Karpas-422 (cell line): Measurements from ENCODE around the gene STOML3. TPM values are rescaled to one million over a fixed set of nuclear protein-coding genes. Genes with fewer than 3 reads are reported as not detected.
"Not testable (repeated sequence)": the region's sequence is repeated elsewhere in the genome, so short reads cannot be mapped to it uniquely, and the experiment has no call there.

Experiments
- DNase-seq: peaks from one replicate; pipeline ENCODE4 v3.0.0-alpha.2; 2015
- H2AFZ ChIP-seq: fragments of 200-600 bp; sonication (generic); 2 replicates; pipeline ENCODE4 v1.6.1; 2014; ENCODE audit warnings: antibody characterized with exemption, low read length, mixed read lengths
- H3K27ac ChIP-seq: fragments of 200-600 bp; sonication (generic); 2 replicates; pipeline ENCODE4 v1.5.1; 2014; ENCODE audit warnings: mild to moderate bottlenecking, low read length, moderate library complexity
- H3K27me3 ChIP-seq: fragments of 200-600 bp; sonication (generic); 2 replicates; pipeline ENCODE4 v1.6.1; 2014; ENCODE audit warnings: low read length, mixed read lengths
- H3K36me3 ChIP-seq: fragments of 200-600 bp; sonication (generic); 2 replicates; pipeline ENCODE4 v1.6.1; 2014; ENCODE audit warnings: low read length, mixed read lengths; ENCODE audit not compliant: insufficient read depth
- H3K4me1 ChIP-seq: fragments of 200-600 bp; sonication (generic); 2 replicates; pipeline ENCODE4 v1.6.1; 2014; ENCODE audit warnings: mild to moderate bottlenecking, low read length, mixed read lengths
- H3K4me2 ChIP-seq: fragments of 200-600 bp; sonication (generic); 2 replicates; pipeline ENCODE4 v1.6.1; 2014; ENCODE audit warnings: low read length, low read depth, mild to moderate bottlenecking; ENCODE audit not compliant: poor library complexity, severe bottlenecking
- H3K4me3 ChIP-seq: fragments of 200-600 bp; sonication (generic); 2 replicates; pipeline ENCODE4 v1.5.1; 2014; ENCODE audit warnings: mild to moderate bottlenecking, antibody characterized with exemption, low read length, mixed read lengths
- H3K79me2 ChIP-seq: fragments of 200-600 bp; sonication (generic); 2 replicates; pipeline ENCODE4 v1.6.1; 2014; ENCODE audit warnings: mild to moderate bottlenecking, low read length, mixed read lengths
- H3K9ac ChIP-seq: fragments of 200-600 bp; sonication (generic); 2 replicates; pipeline ENCODE4 v1.6.0; 2014; ENCODE audit warnings: low read length
- H3K9me2 ChIP-seq: fragments of 200-600 bp; sonication (generic), shearing (Covaris generic); replicated peaks from 2 replicates; pipeline ENCODE4 v1.6.0; 2014; ENCODE audit warnings: mild to moderate bottlenecking, low read length, moderate library complexity; ENCODE audit not compliant: insufficient read depth
- H3K9me3 ChIP-seq: fragments of 300-700, 200-600 bp; sonication (generic); 2 replicates; pipeline ENCODE4 v1.6.1; 2014; ENCODE audit warnings: low read length, mixed read lengths
- H4K20me1 ChIP-seq: fragments of 200-600 bp; sonication (generic); 2 replicates; pipeline ENCODE4 v1.6.1; 2014; ENCODE audit warnings: mild to moderate bottlenecking, antibody characterized with exemption, low read length, low read depth; ENCODE audit not compliant: insufficient read depth
- total RNA-seq: library from RNA; depleted of rRNA; stranded (reverse); fragments of >200 nt; shearing (Covaris generic); gene quantifications from 2 replicates; pipeline ENCODE4 v1.2.3, GENCODE V29; 2014; ENCODE audit warnings: low replicate concordance

STOML3 gene
- total RNA-seq, 1 experiment from 2014 or later, result not detected

DNA sequence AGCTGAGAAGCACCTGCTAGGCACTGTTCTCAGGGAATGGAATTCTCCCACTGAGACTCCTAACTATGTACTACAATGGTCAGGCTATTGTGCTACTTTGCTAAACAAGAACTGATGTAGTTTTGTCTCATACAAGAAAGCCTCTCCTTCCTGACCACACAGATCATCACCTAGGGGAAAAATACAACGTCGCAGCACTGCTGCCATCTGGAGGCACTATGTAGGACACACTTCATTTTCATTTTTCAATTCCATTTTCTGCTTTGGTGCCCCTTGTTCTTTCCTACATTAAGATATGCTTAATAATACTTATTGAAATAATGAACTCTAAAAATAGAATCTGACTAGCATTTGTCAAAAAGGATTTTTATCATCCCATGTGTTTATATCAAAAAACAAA is 26.2 kb upstream of the STOML3 start:
- Histone ChIP-seq H3K79me2 (peaks cover 6% of the 10 kb centered on the region), H3K27me3 (no peaks in the 10 kb centered on the region), H3K9me3 (no peaks in the 10 kb centered on the region), H3K4me1 (no peaks in the 10 kb centered on the region), H3K9me2 (no peaks in the 10 kb centered on the region), H4K20me1 (no peaks in the 10 kb centered on the region; the same call in 1 of the 2 replicates), H3K4me2 (no peak overlapping the region), H3K36me3 (peaks cover 68% of the 10 kb centered on the region), H3K9ac (no peak overlapping the region), H3K27ac (no peak overlapping the region), H2AFZ (no peak overlapping the region), H3K4me3 (no peak overlapping the region)
- DNase-seq, result peak; percentile 54

- Histone ChIP-seq H3K4me1 (no peaks in the 10 kb centered on the region), H3K9me3 (no peaks in the 10 kb centered on the region), H3K36me3 (peaks cover 68% of the 10 kb centered on the region), H2AFZ (no peak overlapping the region), H3K4me3 (no peak overlapping the region), H3K27ac (no peak overlapping the region), H3K79me2 (peaks cover 4% of the 10 kb centered on the region), H4K20me1 (no peaks in the 10 kb centered on the region; the same call in 1 of the 2 replicates), H3K9me2 (no peaks in the 10 kb centered on the region), H3K27me3 (no peaks in the 10 kb centered on the region), H3K9ac (no peak overlapping the region), H3K4me2 (no peak overlapping the region)
- no peak for DNase-seq
Observed at GRCh38 chr13:39016087-39016486, 25.5 kb upstream of the STOML3 start.

- Histone ChIP-seq H3K9ac (no peak overlapping the region), H3K36me3 (peaks cover 84% of the 10 kb centered on the region), H3K9me3 (no peaks in the 10 kb centered on the region), H3K27me3 (no peaks in the 10 kb centered on the region), H3K4me1 (no peaks in the 10 kb centered on the region), H4K20me1 (no peaks in the 10 kb centered on the region; the same call in 1 of the 2 replicates), H3K79me2 (0 out of 2 replicates have a peak, but pooled peaks cover 4% of the 10 kb centered on the region), H2AFZ (no peak overlapping the region), H3K4me3 (no peak overlapping the region), H3K4me2 (no peak overlapping the region), H3K27ac (no peak overlapping the region), H3K9me2 (no peaks in the 10 kb centered on the region)
- no peak for DNase-seq
Observed at GRCh38 chr13:39013462-39013861, 22.8 kb upstream of the STOML3 start.

GRCh38 chr13:39012608-39013007 is 22.0 kb upstream of the STOML3 start:
- Histone ChIP-seq H3K9me2 (no peaks in the 10 kb centered on the region), H3K4me3 (no peak overlapping the region), H3K4me2 (no peak overlapping the region), H3K27me3 (no peaks in the 10 kb centered on the region), H3K36me3 (peaks cover 81% of the 10 kb centered on the region), H4K20me1 (no peaks in the 10 kb centered on the region; the same call in 1 of the 2 replicates), H2AFZ (no peak overlapping the region), H3K9me3 (no peaks in the 10 kb centered on the region), H3K4me1 (no peaks in the 10 kb centered on the region), H3K79me2 (0 out of 2 replicates have a peak, but pooled peaks cover 4% of the 10 kb centered on the region), H3K9ac (no peak overlapping the region), H3K27ac (no peak overlapping the region)
- no peak for DNase-seq

GRCh38 chr13:39006371-39007111 is 15.9 kb upstream of the STOML3 start:
- peaks cover 26% of the 10 kb centered on the region for H3K36me3 ChIP-seq
- not testable (repeated sequence) for DNase-seq, H3K79me2 ChIP-seq, H3K9me2 ChIP-seq, H3K4me2 ChIP-seq, H3K9me3 ChIP-seq, H2AFZ ChIP-seq, H3K9ac ChIP-seq, H3K4me3 ChIP-seq, H3K27me3 ChIP-seq, H3K4me1 ChIP-seq, H3K27ac ChIP-seq, H4K20me1 ChIP-seq

DNA sequence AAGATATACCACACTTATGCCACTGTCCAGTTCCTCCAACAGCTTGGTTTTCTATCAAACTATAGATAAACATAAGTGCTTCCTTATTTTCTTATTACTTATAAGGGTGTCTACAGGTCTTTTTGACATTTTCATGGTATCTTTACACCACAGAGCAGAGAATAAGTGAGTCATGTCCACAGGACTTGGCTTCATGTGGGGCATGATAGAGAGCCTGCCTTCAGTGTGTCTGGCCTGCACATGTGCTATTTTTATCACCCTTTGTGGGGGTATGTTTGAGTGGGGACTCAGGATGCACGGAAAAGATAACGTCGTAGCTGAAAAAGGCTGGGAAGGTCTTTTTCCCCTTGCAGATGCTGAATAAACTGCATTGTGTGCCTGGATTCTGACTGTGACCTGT is 8.1 kb upstream of the STOML3 start:
- Histone ChIP-seq H4K20me1 (no peaks in the 10 kb centered on the region), H3K9me3 (no peaks in the 10 kb centered on the region), H2AFZ (no peak overlapping the region), H3K4me3 (no peak overlapping the region), H3K4me2 (no peak overlapping the region), H3K4me1 (no peaks in the 10 kb centered on the region), H3K27me3 (no peaks in the 10 kb centered on the region), H3K36me3 (no peaks in the 10 kb centered on the region), H3K27ac (no peak overlapping the region), H3K9me2 (no peaks in the 10 kb centered on the region), H3K9ac (no peak overlapping the region), H3K79me2 (no peaks in the 10 kb centered on the region)
- no peak for DNase-seq

DNA sequence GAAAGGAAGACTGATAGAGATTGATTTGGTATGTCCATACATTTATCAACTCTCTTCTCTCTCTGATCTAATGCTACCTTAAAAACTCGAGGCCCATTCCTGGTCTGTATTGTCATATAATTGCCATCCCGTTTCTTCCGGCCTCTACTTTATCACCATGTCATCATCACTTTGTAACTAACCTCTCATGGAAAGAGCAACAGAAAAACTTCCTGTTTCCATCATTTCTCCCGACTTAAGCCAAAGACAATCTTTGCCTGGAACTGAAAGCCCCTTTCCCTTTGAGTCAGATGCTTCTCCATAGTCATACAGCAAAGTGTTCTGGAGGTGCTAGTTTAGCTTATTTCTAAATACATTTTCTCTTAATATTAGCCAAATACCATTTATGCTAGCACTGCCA is 2.8 kb upstream of the STOML3 start:
- DNase-seq, result no peak
- no peaks in the 10 kb centered on the region for H3K79me2 ChIP-seq
- no peak overlapping the region for H3K9ac ChIP-seq
- no peaks in the 10 kb centered on the region for H3K4me1 ChIP-seq
- no peaks in the 10 kb centered on the region for H3K9me3 ChIP-seq
- no peak overlapping the region for H3K27ac ChIP-seq
- no peak overlapping the region for H3K4me3 ChIP-seq
- H3K27me3 ChIP-seq, result no peaks in the 10 kb centered on the region
- H3K9me2 ChIP-seq, result no peaks in the 10 kb centered on the region
- H4K20me1 ChIP-seq, result no peaks in the 10 kb centered on the region
- H3K4me2 ChIP-seq, result no peak overlapping the region
- H3K36me3 ChIP-seq, result no peaks in the 10 kb centered on the region
- H2AFZ ChIP-seq, result no peak overlapping the region

- Histone ChIP-seq H3K27me3 (no peaks in the 10 kb centered on the region), H3K27ac (no peak overlapping the region), H3K4me1 (no peaks in the 10 kb centered on the region), H3K79me2 (no peaks in the 10 kb centered on the region), H3K4me2 (no peak overlapping the region), H3K9ac (no peak overlapping the region), H3K9me3 (no peaks in the 10 kb centered on the region), H4K20me1 (no peaks in the 10 kb centered on the region), H3K4me3 (no peak overlapping the region), H2AFZ (no peak overlapping the region), H3K36me3 (no peaks in the 10 kb centered on the region), H3K9me2 (no peaks in the 10 kb centered on the region)
- DNase-seq, result no peak
Observed at GRCh38 chr13:38981096-38981495, 9.5 kb downstream of the STOML3 start.
